ENCODE results near the gene STK36.

STK36 gene

DNA sequence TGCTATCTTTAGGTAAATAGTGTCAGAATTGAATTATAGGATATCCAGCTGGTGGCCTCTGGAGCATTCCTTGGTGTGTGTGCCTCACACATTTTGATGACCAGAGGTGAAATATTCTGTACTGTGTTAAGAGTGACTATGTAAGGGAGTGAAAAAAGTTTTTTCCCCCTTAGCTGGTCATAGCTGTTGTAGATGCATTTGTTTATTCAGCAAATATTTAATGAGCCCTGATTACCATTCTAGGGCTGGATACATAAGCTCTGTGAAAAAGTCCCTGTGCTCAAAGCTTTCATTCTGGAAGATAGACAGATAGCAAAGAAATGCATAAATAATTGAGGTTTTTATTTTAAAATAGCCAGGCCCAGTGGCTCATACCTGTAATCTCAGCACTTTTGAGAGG lies 49.6 kb downstream of the STK36 start:
- DNase-seq, result no peak

- DNase-seq, result no peak
Observed at GRCh38 chr2:218721934-218722333, 50.0 kb downstream of the STK36 start.

GRCh38 chr2:218722419-218722818 lies 50.5 kb downstream of the STK36 start:
- DNase-seq, result no peak

- peak; percentile 54 for DNase-seq
Observed at GRCh38 chr2:218722876-218723785, 51.2 kb downstream of the STK36 start.

GRCh38 chr2:218726004-218726574 lies 54.2 kb downstream of the STK36 start:
- no peak for DNase-seq

DNA sequence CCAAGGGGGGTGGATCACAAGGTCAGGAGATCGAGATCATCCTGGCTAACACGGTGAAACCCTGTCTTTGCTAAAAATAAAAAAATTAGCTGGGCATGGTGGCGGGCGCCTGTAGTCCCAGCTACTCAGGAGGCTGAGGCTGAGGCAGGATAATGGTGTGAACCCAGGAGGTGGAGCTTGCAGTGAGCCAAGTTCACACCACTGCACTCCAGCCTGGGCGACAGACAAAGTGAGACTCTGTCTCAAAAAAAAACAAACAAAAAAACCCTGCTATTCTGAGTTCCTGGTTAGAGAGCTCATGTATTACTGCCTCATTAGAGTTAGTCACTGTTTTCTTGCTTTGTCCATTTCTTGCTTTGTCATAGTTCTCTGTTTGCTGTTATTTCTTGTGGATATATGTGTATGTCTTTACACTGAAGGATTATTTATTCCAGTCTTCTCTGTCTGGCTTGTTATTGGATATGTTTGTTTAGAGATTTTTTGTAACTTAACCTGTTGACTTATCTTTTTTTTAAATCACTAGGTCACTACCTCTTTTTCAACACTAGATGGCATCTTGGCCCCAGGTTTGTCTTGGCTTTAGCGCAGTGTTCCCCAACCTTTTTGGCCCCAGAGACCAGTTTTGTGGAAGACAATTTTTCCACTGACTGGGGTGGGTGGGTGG lies 55.7 kb downstream of the STK36 start:
- DNase-seq, result peak; percentile 63

DNA sequence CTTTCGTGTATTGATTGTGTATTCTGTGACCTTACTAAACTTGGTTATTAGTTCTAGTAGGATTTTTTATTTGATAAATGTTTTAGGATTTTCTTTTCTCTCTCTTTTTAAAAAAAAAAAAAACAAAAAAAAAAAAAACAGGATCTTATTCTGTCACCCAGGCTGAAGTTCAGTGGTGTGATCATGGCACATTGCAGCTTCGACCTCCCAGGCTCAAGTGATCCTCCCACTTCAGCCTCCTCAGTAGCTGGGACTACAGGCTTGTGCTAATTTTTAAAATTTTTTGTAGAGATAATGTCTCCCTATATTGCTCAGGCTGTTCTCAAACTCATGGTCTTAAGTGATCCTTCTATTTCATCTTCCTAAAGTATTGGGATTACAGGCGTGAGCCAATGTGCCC lies 57.8 kb downstream of the STK36 start:
- peak; percentile 35 for DNase-seq

- no peak for DNase-seq
Observed at GRCh38 chr2:218732052-218732760, 60.3 kb downstream of the STK36 start.

- DNase-seq, result no peak
Observed at GRCh38 chr2:218732761-218733158, 60.9 kb downstream of the STK36 start.

DNA sequence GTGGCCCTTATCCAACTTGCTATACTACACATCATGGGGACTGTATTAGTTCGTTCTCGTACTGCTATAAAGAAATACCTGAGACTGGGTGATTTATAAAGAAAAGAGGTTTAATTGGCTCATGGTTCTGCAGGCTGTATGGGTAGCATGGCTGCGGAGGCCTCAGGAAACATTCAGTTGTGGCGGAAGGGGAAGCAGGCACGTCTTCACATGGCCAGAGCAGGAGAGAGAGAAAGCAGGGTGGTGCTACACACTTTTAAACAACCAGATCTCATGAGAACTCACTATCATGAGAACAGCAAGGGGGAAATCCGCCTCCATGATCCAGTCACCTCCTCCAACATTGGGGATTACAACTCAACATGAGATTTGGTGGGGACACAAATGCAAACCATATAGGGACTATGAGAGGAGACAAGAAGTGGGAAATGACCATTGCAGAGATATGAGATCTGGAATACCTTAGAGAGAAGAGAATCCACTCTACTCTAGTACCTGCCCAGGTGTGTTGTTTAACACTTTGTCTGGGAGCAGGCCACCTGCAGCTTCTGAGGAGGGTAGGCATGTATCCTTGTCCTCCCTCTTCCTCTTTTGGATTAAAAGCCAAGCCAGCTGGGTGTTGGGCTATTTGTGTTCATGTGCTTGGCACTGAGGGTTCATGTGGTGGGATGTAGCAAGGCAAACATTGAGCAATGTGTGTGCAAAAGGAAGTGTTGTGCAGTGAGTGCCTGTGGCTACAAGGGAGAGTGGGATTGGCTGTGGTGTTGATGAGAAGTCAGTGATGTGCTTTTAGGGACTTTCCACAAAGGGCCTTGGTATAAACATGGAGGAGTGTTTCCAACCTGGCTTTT lies 61.5 kb downstream of the STK36 start:
- peak; percentile 95 for DNase-seq

DNA sequence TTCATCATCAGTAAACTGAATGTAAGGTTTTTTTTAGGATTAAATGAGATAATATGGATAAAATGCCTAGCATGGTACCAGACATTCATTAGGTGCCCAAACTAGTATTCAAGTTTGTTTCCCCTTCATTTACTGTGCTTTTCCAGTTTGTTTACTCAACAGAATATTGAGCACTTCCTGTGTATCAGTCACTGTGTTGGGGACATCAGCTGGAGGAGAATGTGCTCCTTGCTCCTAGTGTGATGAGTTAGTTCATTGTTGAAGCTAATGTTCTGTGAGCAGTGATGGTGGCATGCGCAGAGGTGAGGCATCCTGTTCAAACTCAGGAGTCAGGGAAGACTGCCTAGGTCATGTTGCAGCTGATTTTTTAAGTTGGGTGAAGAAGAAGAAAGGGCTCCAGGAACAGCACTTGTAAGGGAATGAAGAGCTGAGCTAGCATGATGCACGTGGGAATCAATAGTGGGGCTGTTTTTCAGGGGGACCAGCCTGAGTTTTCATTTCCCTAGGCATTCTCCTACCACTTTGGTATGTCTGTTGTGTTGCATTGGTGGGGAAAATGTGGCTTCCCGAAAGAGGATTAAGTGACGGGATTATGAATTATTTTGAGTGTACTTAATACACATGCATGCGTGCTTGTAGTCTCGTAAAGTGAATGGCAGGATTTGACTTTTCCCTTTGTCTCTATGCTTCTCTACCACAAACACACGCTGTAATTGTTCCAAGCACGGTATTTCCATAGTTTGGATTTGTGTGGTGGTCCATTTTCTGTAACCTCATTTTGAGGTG lies 62.5 kb downstream of the STK36 start:
- peak; percentile 46 for DNase-seq

DNA sequence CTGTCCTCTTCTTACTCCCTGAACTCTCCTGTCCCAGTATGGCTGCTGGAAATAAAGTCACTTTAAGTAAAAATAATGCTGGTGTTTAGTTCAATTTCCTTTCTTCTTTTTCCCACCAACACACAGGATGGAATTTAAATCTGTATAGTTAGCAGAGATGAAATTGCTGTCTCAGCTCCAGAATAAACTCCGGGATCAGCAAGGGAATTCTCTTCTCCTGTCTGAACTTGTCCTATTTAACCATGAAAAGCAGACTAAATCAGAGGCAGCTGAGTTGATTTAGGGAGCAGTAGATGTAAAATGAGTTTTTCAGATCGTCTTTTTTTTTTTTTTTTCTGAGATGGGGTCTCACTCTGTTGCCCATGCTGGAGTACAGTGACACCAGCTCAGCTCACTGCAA lies 64.6 kb downstream of the STK36 start:
- no peak for DNase-seq

DNA sequence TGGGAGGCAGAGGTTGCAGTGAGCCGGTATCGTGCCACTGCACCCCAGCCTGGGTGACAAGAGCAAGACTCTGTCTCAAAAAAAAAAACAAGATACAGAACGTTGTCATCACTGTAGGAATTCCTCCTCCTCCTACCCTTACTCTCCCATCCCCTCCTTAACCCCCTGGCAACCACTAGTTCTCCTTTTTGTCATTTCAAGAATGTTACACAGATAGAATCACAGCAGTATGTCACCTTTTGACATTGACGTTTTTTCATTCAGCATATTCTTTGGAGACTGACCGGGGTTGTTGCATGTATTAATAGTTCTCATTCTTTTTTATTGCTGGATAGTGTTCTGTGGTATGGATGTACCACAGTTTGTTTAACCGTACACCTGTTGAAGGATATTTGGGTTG lies 71.2 kb downstream of the STK36 start:
- peak; percentile 85 for DNase-seq

DNA sequence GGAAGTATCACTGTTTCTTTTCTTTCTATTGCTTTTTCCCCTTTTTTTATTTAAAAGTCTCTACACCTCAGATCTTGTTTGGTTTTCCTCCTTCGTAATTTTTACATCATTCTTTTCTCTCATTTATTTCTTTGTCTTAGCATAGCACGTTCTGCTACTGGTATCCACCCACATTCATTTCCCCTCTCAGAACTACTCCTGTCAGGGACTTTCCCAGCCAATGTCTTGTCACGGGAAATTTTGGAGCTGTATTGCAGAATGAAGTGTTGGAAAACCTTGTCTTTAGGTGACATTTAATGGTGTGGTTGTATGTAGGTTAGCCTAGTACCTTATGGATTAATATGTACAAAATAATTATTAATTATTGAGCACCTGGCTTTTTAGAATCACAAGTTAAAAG lies 72.7 kb downstream of the STK36 start:
- DNase-seq, result peak; percentile 92

- DNase-seq, result peak; percentile 94
Observed at GRCh38 chr2:218745160-218745558, 73.3 kb downstream of the STK36 start.

DNA sequence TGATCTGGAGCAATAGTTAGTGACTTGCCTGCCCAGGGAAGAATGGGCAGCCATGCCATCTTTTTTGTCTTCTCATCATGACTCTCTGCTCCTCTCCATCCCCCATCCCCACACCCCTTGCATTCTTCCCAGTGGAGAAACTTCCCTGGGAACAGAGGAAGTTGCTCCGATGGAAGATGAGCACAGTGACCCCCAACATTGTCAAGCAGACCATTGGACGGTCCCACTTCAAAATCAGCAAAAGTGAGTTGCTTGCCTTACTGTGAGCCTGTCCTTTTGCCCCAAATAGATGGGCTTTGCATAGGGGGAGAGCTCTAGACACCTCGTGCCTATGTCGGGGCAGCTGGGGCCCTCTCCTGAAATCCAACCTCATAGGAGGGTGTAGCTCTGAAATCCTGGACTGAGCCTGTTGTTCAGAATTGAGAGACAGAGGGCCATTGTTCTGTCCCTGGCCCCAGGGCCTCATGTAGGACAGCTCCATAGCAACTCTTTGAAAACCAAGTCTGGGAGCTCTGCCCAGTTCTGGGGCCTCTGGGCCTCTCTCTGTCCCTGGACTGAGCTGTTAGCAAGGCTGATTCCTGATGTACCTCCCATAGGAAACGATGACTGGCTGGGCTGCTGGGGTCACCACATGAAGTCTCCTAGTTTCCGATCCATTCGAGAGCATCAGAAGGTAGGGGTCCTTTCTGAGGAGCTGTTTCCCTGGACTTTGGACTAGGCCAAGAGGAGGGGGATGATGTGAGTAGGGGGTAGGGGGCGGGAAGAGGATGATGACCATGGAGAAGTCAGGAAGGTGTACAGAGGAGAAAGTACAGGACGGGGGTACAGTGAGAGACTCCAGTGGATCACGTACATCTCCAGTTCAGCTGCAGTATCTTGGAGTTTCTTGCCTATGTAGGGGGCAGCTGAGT lies 73.9 kb downstream of the STK36 start:
- no peak for DNase-seq

DNA sequence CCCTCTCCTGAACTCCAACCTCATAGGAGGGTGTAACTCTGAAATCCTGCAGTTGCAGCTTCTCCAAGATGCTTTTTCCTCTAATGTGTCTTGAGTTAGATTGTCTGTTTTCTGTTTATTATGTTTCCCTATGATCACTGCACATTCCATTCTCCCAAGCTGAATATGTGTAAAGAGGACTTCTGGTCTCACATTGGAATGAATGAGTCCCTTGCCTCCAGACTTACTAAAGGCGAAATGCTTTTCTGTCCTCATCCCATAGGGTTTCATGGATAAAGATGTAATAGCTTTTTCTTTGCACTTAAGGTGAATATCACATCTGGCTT lies 74.5 kb downstream of the STK36 start:
- no peak for DNase-seq

GRCh38 chr2:218746960-218747359 lies 75.1 kb downstream of the STK36 start:
- no peak for DNase-seq

DNA sequence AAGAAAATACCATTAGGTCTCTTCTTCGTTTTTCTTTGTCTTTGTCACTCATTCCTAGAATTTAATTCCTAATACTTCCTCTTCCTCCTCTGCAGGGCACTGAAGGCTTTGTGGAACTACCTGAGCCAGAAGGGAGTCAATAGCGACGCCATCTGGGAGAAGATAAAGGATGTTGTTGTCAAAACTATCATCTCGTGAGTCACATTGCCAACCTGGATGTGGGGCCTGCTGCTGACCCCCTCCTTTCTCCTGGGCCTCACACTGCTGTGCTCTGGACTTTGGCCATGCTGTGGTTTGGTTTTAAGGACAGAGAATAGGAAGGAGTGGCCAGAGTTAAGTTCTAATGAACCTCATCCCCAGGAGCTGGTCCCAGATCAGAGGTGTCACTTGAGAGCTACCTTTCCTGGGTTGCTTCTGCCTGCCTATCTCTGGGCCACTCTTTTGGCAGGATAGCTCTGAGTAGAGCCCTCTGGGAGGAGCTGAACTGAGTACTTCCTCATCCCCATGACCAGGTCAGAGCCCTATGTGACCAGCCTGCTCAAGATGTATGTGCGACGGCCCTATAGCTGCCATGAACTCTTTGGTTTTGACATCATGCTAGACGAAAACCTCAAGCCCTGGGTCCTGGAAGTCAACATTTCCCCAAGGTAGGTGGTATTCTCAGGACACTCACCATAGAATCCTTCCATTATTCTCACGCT lies 77.0 kb downstream of the STK36 start:
- no peak for DNase-seq

Data from suppressor macrophage treated with lipopolysaccharide for 4 hours (primary cell).